Measurements from ENCODE around the gene STAB2.
"Not testable (repeated sequence)": the region's sequence is repeated elsewhere in the genome, so short reads cannot be mapped to it uniquely, and the experiment has no call there.

Gene STAB2

GRCh38 chr12:103785243-103786031 is 198.4 kb downstream of the STAB2 start:
- no peak for DNase-seq

- no peak for DNase-seq
Observed at GRCh38 chr12:103786201-103786600, 199.1 kb downstream of the STAB2 start.

- no peak for DNase-seq
Observed at GRCh38 chr12:103791350-103791920, 204.4 kb downstream of the STAB2 start.

- no peak for DNase-seq
Observed at GRCh38 chr12:103793046-103793445, 206.0 kb downstream of the STAB2 start.

GRCh38 chr12:103793512-103794045 is 206.5 kb downstream of the STAB2 start:
- DNase-seq: no peak

GRCh38 chr12:103794309-103795213 is 207.5 kb downstream of the STAB2 start:
- DNase-seq: no peak

GRCh38 chr12:103798586-103798985 is 211.5 kb downstream of the STAB2 start:
- no peak for DNase-seq

- DNase-seq: no peak
Observed at GRCh38 chr12:103799504-103799856, 212.4 kb downstream of the STAB2 start.

- no peak for DNase-seq
Observed at GRCh38 chr12:103799857-103800771, 213.0 kb downstream of the STAB2 start.

GRCh38 chr12:103801709-103802585 is 214.9 kb downstream of the STAB2 start:
- DNase-seq: no peak

GRCh38 chr12:103802586-103802886 is 215.5 kb downstream of the STAB2 start:
- DNase-seq: no peak

- DNase-seq: no peak
Observed at GRCh38 chr12:103803847-103804246, 216.8 kb downstream of the STAB2 start.

GRCh38 chr12:103805655-103806360 is 218.7 kb downstream of the STAB2 start:
- no peak for DNase-seq

GRCh38 chr12:103806803-103807202 is 219.7 kb downstream of the STAB2 start:
- no peak for DNase-seq

GRCh38 chr12:103807561-103808238 is 220.6 kb downstream of the STAB2 start:
- DNase-seq: no peak

- no peak for DNase-seq
Observed at GRCh38 chr12:103808239-103808880, 221.3 kb downstream of the STAB2 start.

GRCh38 chr12:103809154-103809553 is 222.1 kb downstream of the STAB2 start:
- DNase-seq: no peak

- DNase-seq: not testable (repeated sequence)
Observed at GRCh38 chr12:103809639-103810038, 222.6 kb downstream of the STAB2 start.

- no peak for DNase-seq
Observed at GRCh38 chr12:103810111-103810510, 223.0 kb downstream of the STAB2 start.

GRCh38 chr12:103811791-103812190 is 224.7 kb downstream of the STAB2 start:
- no peak for DNase-seq

Measured in RPMI8226 (cell line).